ENCODE results near the gene PPARG.
"Not testable (repeated sequence)": the region's sequence is repeated elsewhere in the genome, so short reads cannot be mapped to it uniquely, and the experiment has no call there.

Gene PPARG

GRCh38 chr3:12288182-12289129, at the start of gene PPARG:
Gene PPARG, plus strand, starts transcription at chr3:12289070. Its CDS starts 90,642 bp downstream, at chr3:12379712.
- DNase-seq: peak in 2 of 3 experiments; percentile 49 to 53

- no peak for DNase-seq
Measured at GRCh38 chr3:12239301-12239700, 49.6 kb upstream of the PPARG start.

- no peak for DNase-seq
Measured at GRCh38 chr3:12242772-12243171, 46.1 kb upstream of the PPARG start.

- DNase-seq: no peak
Measured at GRCh38 chr3:12246497-12247163, 42.2 kb upstream of the PPARG start.

- no peak for DNase-seq
Measured at GRCh38 chr3:12247411-12247810, 41.5 kb upstream of the PPARG start.

- no peak for DNase-seq
Measured at GRCh38 chr3:12249519-12249918, 39.4 kb upstream of the PPARG start.

- no peak for DNase-seq
Measured at GRCh38 chr3:12252889-12253288, 36.0 kb upstream of the PPARG start.

GRCh38 chr3:12253516-12254343, 35.1 kb upstream of the PPARG start:
- DNase-seq: peak in 1 of 3 experiments; percentile 1

GRCh38 chr3:12255393-12255792, 33.5 kb upstream of the PPARG start:
- DNase-seq: no peak

GRCh38 chr3:12258911-12259310, 30.0 kb upstream of the PPARG start:
- DNase-seq: no peak

- DNase-seq: not testable (repeated sequence)
Measured at GRCh38 chr3:12262173-12262572, 26.7 kb upstream of the PPARG start.

GRCh38 chr3:12265508-12265907, 23.4 kb upstream of the PPARG start:
- no peak for DNase-seq

GRCh38 chr3:12266038-12266437, 22.8 kb upstream of the PPARG start:
- no peak for DNase-seq

- DNase-seq: no peak
Measured at GRCh38 chr3:12267376-12268030, 21.4 kb upstream of the PPARG start.

GRCh38 chr3:12268049-12268735, 20.7 kb upstream of the PPARG start:
- no peak for DNase-seq

- no peak for DNase-seq
Measured at GRCh38 chr3:12270976-12271375, 17.9 kb upstream of the PPARG start.

GRCh38 chr3:12273045-12273695, 15.7 kb upstream of the PPARG start:
- DNase-seq: no peak

GRCh38 chr3:12275974-12276650, 12.8 kb upstream of the PPARG start:
- DNase-seq: no peak

- DNase-seq: not testable (repeated sequence)
Measured at GRCh38 chr3:12276827-12277226, 12.0 kb upstream of the PPARG start.

- DNase-seq: no peak
Measured at GRCh38 chr3:12278566-12278965, 10.3 kb upstream of the PPARG start.
